ENCODE measurements around the gene DENND2C.

GRCh38 chr1:114677691-114678090 is 7.8 kb upstream of the DENND2C start:
- TF ChIP-seq, protein P1, sequence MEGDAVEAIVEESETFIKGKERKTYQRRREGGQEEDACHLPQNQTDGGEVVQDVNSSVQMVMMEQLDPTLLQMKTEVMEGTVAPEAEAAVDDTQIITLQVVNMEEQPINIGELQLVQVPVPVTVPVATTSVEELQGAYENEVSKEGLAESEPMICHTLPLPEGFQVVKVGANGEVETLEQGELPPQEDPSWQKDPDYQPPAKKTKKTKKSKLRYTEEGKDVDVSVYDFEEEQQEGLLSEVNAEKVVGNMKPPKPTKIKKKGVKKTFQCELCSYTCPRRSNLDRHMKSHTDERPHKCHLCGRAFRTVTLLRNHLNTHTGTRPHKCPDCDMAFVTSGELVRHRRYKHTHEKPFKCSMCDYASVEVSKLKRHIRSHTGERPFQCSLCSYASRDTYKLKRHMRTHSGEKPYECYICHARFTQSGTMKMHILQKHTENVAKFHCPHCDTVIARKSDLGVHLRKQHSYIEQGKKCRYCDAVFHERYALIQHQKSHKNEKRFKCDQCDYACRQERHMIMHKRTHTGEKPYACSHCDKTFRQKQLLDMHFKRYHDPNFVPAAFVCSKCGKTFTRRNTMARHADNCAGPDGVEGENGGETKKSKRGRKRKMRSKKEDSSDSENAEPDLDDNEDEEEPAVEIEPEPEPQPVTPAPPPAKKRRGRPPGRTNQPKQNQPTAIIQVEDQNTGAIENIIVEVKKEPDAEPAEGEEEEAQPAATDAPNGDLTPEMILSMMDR (IDR thresholded peaks at IDR 0.05), result no peak
- TF ChIP-seq EP300 (IDR thresholded peaks at IDR 0.05; ENCODE audit: low read depth), result no peak
